ENCODE results near the gene CROCC.

Gene CROCC

DNA sequence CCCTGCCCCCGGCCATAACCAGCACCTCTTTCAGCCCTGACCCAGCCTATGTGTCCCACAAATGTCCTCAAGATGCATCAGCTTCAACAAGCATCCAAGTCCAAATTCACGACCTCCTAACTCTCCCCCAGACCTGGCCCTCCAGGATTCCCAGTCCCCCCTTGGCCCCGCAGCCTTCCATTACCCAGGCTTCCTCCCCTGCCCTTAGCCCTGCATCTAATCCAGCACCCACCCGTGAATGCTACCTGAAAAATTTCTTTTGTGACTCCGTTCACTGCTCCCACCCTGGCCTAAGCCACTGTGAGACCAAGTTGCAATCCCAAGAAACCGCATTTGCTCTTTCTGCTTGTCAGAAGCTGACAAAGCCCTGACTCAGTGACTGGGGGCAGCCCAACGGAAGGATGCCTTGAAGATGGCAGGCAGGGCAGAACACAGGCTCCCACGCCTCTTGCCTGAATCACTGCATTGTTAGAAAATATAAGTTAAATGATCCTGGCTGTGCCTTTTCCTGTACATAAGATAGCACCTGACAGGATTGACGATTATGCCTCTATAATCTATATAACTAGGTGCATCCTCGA, 59.6 kb downstream of the CROCC start:
- no peak overlapping the region for H3K27ac ChIP-seq (ENCODE audit: low read depth, low read length)
- H3K9ac ChIP-seq (ENCODE audit: low read length), result no peak overlapping the region
- H3K4me3 ChIP-seq (ENCODE audit: low read depth, low read length), result no peak overlapping the region
- no CpG with 5 or more reads among the region's 10 CpGs for WGBS (ENCODE audit: extremely low coverage, insufficient coverage, insufficient read length)
- H3K9me3 ChIP-seq (ENCODE audit: insufficient read depth, low read depth, low read length), result no peaks in the 10 kb centered on the region
- H3K18ac ChIP-seq (ENCODE audit: low read length), result no peak overlapping the region
- no peak overlapping the region for H4K8ac ChIP-seq (ENCODE audit: low read depth, low read length)
- H3K79me2 ChIP-seq (ENCODE audit: control insufficient read depth, insufficient read depth, low read length, poor library complexity), result peaks cover 6% of the 10 kb centered on the region
- DNase-seq, result peak; percentile 71 to 76
- no peak overlapping the region for H4K12ac ChIP-seq (ENCODE audit: low read depth, low read length)
- peaks cover 22 to 25% of the 10 kb centered on the region in 2 experiments for H3K36me3 ChIP-seq (ENCODE audit: control insufficient read depth in 1 of 2, insufficient read depth in 2 of 2, low read length in 2 of 2)
- H3K23ac ChIP-seq (ENCODE audit: low read length), result no peak overlapping the region
- H3K79me1 ChIP-seq (ENCODE audit: low read length), result peaks cover 22% of the 10 kb centered on the region
- no peak overlapping the region for H2AK5ac ChIP-seq (ENCODE audit: low read length)
- peak overlapping the region; percentile 27 for H2BK12ac ChIP-seq (ENCODE audit: low read length)
- no peak overlapping the region for H3K4ac ChIP-seq (ENCODE audit: low read depth, low read length)
- H3K4me1 ChIP-seq (ENCODE audit: control insufficient read depth in 1 of 2, insufficient read depth in 2 of 2, low read length in 2 of 2), result peaks cover 15 to 31% of the 10 kb centered on the region in 2 experiments
- H2BK5ac ChIP-seq (ENCODE audit: low read depth, low read length, poor library complexity), result no peak overlapping the region
- no peak overlapping the region for H3K4me2 ChIP-seq (ENCODE audit: low read length)
- H4K91ac ChIP-seq (ENCODE audit: low read depth, low read length), result peak overlapping the region; percentile 58
- H2AFZ ChIP-seq (ENCODE audit: insufficient read depth, low read length, poor library complexity), result peak overlapping the region; percentile 27
- no peaks in the 10 kb centered on the region for H3K27me3 ChIP-seq (ENCODE audit: insufficient read depth, low read length)
- peak overlapping the region; percentile 4 for H2BK120ac ChIP-seq (ENCODE audit: insufficient read depth, low read length, poor library complexity)
- peak overlapping the region; percentile 12 for H3K14ac ChIP-seq (ENCODE audit: low read length)

DNA sequence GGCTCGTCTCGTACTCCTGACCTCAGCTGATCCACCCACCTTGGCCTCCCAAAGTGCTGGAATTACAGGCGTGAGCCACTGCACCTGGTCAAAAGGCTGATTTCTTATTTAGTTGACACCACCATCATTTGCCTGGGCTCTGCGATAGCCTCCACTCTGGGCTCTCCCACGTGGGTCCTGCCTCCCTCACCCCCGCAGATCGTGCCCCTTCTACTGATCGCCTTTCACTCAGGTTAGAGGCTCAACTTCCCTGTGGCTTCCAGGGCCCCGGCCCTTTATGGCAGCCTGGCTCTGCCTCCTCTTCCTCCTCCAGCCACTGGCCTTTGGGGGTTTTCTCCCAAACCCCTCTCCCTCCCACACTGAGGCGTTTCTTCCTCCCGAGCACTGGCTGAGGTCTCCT, 61.2 kb downstream of the CROCC start:
- H3K4ac ChIP-seq (ENCODE audit: low read depth, low read length), result no peak overlapping the region
- H2AFZ ChIP-seq (ENCODE audit: insufficient read depth, low read length, poor library complexity), result no peak overlapping the region
- H3K4me3 ChIP-seq (ENCODE audit: low read depth, low read length), result no peak overlapping the region
- H4K91ac ChIP-seq (ENCODE audit: low read depth, low read length), result no peak overlapping the region
- no peak overlapping the region for H3K27ac ChIP-seq (ENCODE audit: low read depth, low read length)
- H3K4me1 ChIP-seq (ENCODE audit: control insufficient read depth in 1 of 2, insufficient read depth in 2 of 2, low read length in 2 of 2), result peaks cover 15 to 31% of the 10 kb centered on the region in 2 experiments
- H3K36me3 ChIP-seq (ENCODE audit: control insufficient read depth in 1 of 2, insufficient read depth in 2 of 2, low read length in 2 of 2), result peaks cover 20 to 21% of the 10 kb centered on the region in 2 experiments
- no peak for DNase-seq
- H3K9me3 ChIP-seq (ENCODE audit: insufficient read depth, low read depth, low read length), result no peaks in the 10 kb centered on the region
- H2BK120ac ChIP-seq (ENCODE audit: insufficient read depth, low read length, poor library complexity), result no peak overlapping the region
- no peak overlapping the region for H3K9ac ChIP-seq (ENCODE audit: low read length)
- peaks cover 22% of the 10 kb centered on the region for H3K79me1 ChIP-seq (ENCODE audit: low read length)
- no peak overlapping the region for H3K14ac ChIP-seq (ENCODE audit: low read length)
- H4K8ac ChIP-seq (ENCODE audit: low read depth, low read length), result no peak overlapping the region
- H3K18ac ChIP-seq (ENCODE audit: low read length), result no peak overlapping the region
- H3K79me2 ChIP-seq (ENCODE audit: control insufficient read depth, insufficient read depth, low read length, poor library complexity), result peaks cover 6% of the 10 kb centered on the region
- peak overlapping the region; percentile 5 for H2BK12ac ChIP-seq (ENCODE audit: low read length)
- H4K12ac ChIP-seq (ENCODE audit: low read depth, low read length), result no peak overlapping the region
- WGBS (ENCODE audit: extremely low coverage, insufficient coverage, insufficient read length), result no CpG with 5 or more reads among the region's 11 CpGs
- no peak overlapping the region for H2AK5ac ChIP-seq (ENCODE audit: low read length)
- no peak overlapping the region for H3K4me2 ChIP-seq (ENCODE audit: low read length)
- no peak overlapping the region for H3K23ac ChIP-seq (ENCODE audit: low read length)
- H2BK5ac ChIP-seq (ENCODE audit: low read depth, low read length, poor library complexity), result no peak overlapping the region
- no peaks in the 10 kb centered on the region for H3K27me3 ChIP-seq (ENCODE audit: insufficient read depth, low read length)

DNA sequence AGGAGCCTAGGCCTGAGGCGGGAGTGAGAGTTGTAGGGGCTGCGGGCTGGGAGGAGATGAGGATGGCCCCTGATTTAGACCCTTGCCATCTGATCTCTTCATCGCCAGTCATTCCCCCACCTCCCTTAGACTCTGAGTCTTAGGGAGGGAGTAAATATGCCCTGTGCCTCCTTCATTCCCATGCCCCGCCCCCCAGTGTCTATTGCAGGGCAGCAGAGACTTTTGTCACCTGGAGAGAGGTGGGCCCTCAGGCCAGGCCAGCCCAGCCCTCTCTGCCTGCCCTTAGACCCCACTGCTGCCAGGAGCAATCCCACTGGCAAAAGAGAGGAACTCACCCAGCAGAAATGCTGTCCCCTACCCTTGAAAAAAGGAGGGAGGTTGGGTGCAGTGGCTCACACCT, 61.9 kb downstream of the CROCC start:
- peaks cover 22% of the 10 kb centered on the region for H3K79me1 ChIP-seq (ENCODE audit: low read length)
- H3K4ac ChIP-seq (ENCODE audit: low read depth, low read length), result no peak overlapping the region
- H4K91ac ChIP-seq (ENCODE audit: low read depth, low read length), result no peak overlapping the region
- H3K27me3 ChIP-seq (ENCODE audit: insufficient read depth, low read length), result no peaks in the 10 kb centered on the region
- WGBS (ENCODE audit: extremely low coverage, insufficient coverage, insufficient read length), result no CpG with 5 or more reads among the region's 4 CpGs
- no peaks in the 10 kb centered on the region for H3K9me3 ChIP-seq (ENCODE audit: insufficient read depth, low read depth, low read length)
- H3K4me2 ChIP-seq (ENCODE audit: low read length), result no peak overlapping the region
- no peak overlapping the region for H3K14ac ChIP-seq (ENCODE audit: low read length)
- H3K79me2 ChIP-seq (ENCODE audit: control insufficient read depth, insufficient read depth, low read length, poor library complexity), result peaks cover 6% of the 10 kb centered on the region
- no peak overlapping the region for H3K4me3 ChIP-seq (ENCODE audit: low read depth, low read length)
- H2AK5ac ChIP-seq (ENCODE audit: low read length), result no peak overlapping the region
- H3K23ac ChIP-seq (ENCODE audit: low read length), result no peak overlapping the region
- H2AFZ ChIP-seq (ENCODE audit: insufficient read depth, low read length, poor library complexity), result no peak overlapping the region
- H4K12ac ChIP-seq (ENCODE audit: low read depth, low read length), result no peak overlapping the region
- no peak overlapping the region for H3K27ac ChIP-seq (ENCODE audit: low read depth, low read length)
- H3K9ac ChIP-seq (ENCODE audit: low read length), result no peak overlapping the region
- H3K4me1 ChIP-seq (ENCODE audit: control insufficient read depth in 1 of 2, insufficient read depth in 2 of 2, low read length in 2 of 2), result peaks cover 15 to 27% of the 10 kb centered on the region in 2 experiments
- no peak overlapping the region for H2BK5ac ChIP-seq (ENCODE audit: low read depth, low read length, poor library complexity)
- no peak overlapping the region for H2BK120ac ChIP-seq (ENCODE audit: insufficient read depth, low read length, poor library complexity)
- no peak overlapping the region for H4K8ac ChIP-seq (ENCODE audit: low read depth, low read length)
- peak overlapping the region; percentile 26 for H2BK12ac ChIP-seq (ENCODE audit: low read length)
- no peak overlapping the region for H3K18ac ChIP-seq (ENCODE audit: low read length)
- DNase-seq, result no peak
- H3K36me3 ChIP-seq (ENCODE audit: control insufficient read depth in 1 of 2, insufficient read depth in 2 of 2, low read length in 2 of 2), result peaks cover 23 to 26% of the 10 kb centered on the region in 2 experiments

DNA sequence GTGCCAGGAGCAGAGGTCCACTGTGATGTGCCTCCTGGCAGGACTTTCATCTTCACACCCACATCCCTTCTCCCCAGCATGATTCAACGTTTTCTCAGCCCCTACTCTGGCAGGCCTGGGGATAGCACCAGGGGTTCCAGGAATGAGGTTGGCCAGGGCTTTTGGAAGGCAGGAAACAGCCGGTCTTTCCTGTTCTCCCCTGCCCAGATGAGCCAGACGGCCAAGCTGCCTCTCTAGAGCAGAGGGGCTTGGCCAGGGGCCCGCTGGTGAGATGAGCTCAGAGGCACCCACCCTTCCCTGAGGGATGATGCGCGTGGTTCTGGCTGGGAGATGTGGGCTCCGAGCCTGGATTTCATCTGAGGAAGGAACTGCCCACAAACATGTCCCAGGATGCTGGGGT, 63.0 kb downstream of the CROCC start:
- no peak overlapping the region for H2AK5ac ChIP-seq (ENCODE audit: low read length)
- no CpG with 5 or more reads among the region's 7 CpGs for WGBS (ENCODE audit: extremely low coverage, insufficient coverage, insufficient read length)
- H3K27ac ChIP-seq (ENCODE audit: low read depth, low read length), result no peak overlapping the region
- H3K36me3 ChIP-seq (ENCODE audit: control insufficient read depth in 1 of 2, insufficient read depth in 2 of 2, low read length in 2 of 2), result peaks cover 25 to 28% of the 10 kb centered on the region in 2 experiments
- H4K12ac ChIP-seq (ENCODE audit: low read depth, low read length), result no peak overlapping the region
- H4K91ac ChIP-seq (ENCODE audit: low read depth, low read length), result peak overlapping the region; percentile 37
- H3K9ac ChIP-seq (ENCODE audit: low read length), result no peak overlapping the region
- H3K4me2 ChIP-seq (ENCODE audit: low read length), result peak overlapping the region; percentile 2
- no peak overlapping the region for H2AFZ ChIP-seq (ENCODE audit: insufficient read depth, low read length, poor library complexity)
- no peaks in the 10 kb centered on the region for H3K9me3 ChIP-seq (ENCODE audit: insufficient read depth, low read depth, low read length)
- H2BK5ac ChIP-seq (ENCODE audit: low read depth, low read length, poor library complexity), result no peak overlapping the region
- peaks cover 7 to 18% of the 10 kb centered on the region in 2 experiments for H3K4me1 ChIP-seq (ENCODE audit: control insufficient read depth in 1 of 2, insufficient read depth in 2 of 2, low read length in 2 of 2)
- H3K4me3 ChIP-seq (ENCODE audit: low read depth, low read length), result no peak overlapping the region
- peaks cover 2% of the 10 kb centered on the region for H3K79me2 ChIP-seq (ENCODE audit: control insufficient read depth, insufficient read depth, low read length, poor library complexity)
- H3K27me3 ChIP-seq (ENCODE audit: insufficient read depth, low read length), result no peaks in the 10 kb centered on the region
- no peak overlapping the region for H3K18ac ChIP-seq (ENCODE audit: low read length)
- H3K4ac ChIP-seq (ENCODE audit: low read depth, low read length), result no peak overlapping the region
- H3K79me1 ChIP-seq (ENCODE audit: low read length), result peaks cover 16% of the 10 kb centered on the region
- no peak overlapping the region for H2BK120ac ChIP-seq (ENCODE audit: insufficient read depth, low read length, poor library complexity)
- H3K14ac ChIP-seq (ENCODE audit: low read length), result no peak overlapping the region
- H2BK12ac ChIP-seq (ENCODE audit: low read length), result no peak overlapping the region
- H3K23ac ChIP-seq (ENCODE audit: low read length), result no peak overlapping the region
- DNase-seq, result peak; percentile 98
- no peak overlapping the region for H4K8ac ChIP-seq (ENCODE audit: low read depth, low read length)

All from trophoblast cell (in vitro differentiated cells and primary cell).